ENCODE results near the gene CDKL2. TPM values are rescaled to one million over a fixed set of nuclear protein-coding genes. Genes with fewer than 3 reads are reported as not detected.
A peak's percentile ranks its signal among the peaks of the same experiment; 100 is the strongest.

The CDKL2 gene
- total and polyA plus RNA-seq, 2 of the 4 experiments (the other 2 are of a cell fraction) = 0.09 to 0.18 TPM

DNA sequence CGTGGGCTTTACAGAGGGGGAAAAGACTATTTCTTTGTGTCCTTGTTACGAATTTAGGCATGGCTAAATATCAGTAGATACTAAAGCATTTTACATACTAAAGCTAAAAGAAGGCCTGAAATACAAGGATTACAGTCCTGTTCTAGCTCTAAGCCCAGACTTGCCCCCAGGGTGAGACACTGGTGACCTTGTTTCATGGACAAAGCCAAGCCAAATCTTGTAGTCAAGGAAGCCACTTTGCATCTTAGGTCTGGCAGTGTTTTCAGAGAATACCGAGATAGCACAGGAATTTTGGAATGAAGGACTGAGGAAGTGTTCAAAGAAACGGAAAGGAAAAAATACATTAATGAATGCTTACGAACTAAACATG is 43.6 kb upstream of the CDKL2 start:
- WGBS, 2 experiments (ENCODE audit: extremely low coverage in 2 of 2, insufficient read length in 1 of 2) = 33% methylated on average over 1 of the region's 5 CpGs; no CpG with 5 or more reads in 1 of the 2 experiments
- BruUV-seq (replicated peaks) = no TSS peak

More for the DNA sequence above, 43.6 kb upstream of the CDKL2 start:
- Histone ChIP-seq H3K9me1 (ENCODE audit: insufficient read depth, low read length) (no peaks in the 10 kb centered on the region; the same call in 1 of the 2 replicates), H4K5ac (ENCODE audit: low read depth, low read length) (peak overlapping the region; percentile 95), H2BK5ac (ENCODE audit: low read depth, low read length, poor library complexity, severe bottlenecking) (peak overlapping the region; percentile 60), H3K18ac (ENCODE audit: low read depth, low read length) (peak overlapping the region; percentile 48; the same call in 1 of the 2 replicates), H3K4me2 (ENCODE audit: low read depth, low read length) (peak overlapping the region; percentile 80), H4K20me1 (ENCODE audit: insufficient read depth, low read length) (peaks cover 35% of the 10 kb centered on the region; the same call in 1 of the 2 replicates), H3K4ac (ENCODE audit: low read depth, low read length) (peak overlapping the region; percentile 52), H3K9me3 (ENCODE audit: control insufficient read depth, insufficient read depth, low read length) (no peaks in the 10 kb centered on the region), H4K8ac (ENCODE audit: low read depth in 2 of 2, low read length in 2 of 2) (peak overlapping the region; percentile 98), H3K79me1 (ENCODE audit: low read depth in 1 of 2, low read length in 2 of 2) (peaks cover 4 to 36% of the 10 kb centered on the region in 2 experiments; a peak in 3 of 4 replicates), H3K27ac (ENCODE audit: insufficient read depth, low read length) (peak overlapping the region; percentile 78), H3K4me3 (ENCODE audit: insufficient read depth, low read depth, low read length) (peak overlapping the region; percentile 93), H3K4me1 (ENCODE audit: control insufficient read depth, insufficient read depth, low read length) (peaks cover 4% of the 10 kb centered on the region), H3K56ac (ENCODE audit: extremely low read depth, insufficient read depth, low read length) (peak overlapping the region; percentile 88), H2AK5ac (ENCODE audit: low read depth, low read length) (peak overlapping the region; percentile 30), H3K27me3 (ENCODE audit: control insufficient read depth, insufficient read depth, low read length) (no peaks in the 10 kb centered on the region), H2AFZ (replicated peaks; ENCODE audit: low read length, poor library complexity) (peak overlapping the region; percentile 90), H4K91ac (ENCODE audit: insufficient read depth, low read depth, low read length) (peak overlapping the region; percentile 75), H3K9ac (ENCODE audit: low read depth, low read length) (peak overlapping the region; percentile 89), H2BK120ac (ENCODE audit: low read depth, low read length) (peak overlapping the region; percentile 13; the same call in 1 of the 2 replicates), H2BK20ac (ENCODE audit: low read depth, low read length) (no peak overlapping the region), H2AK9ac (replicated peaks; ENCODE audit: low read depth, low read length, poor library complexity) (no peak overlapping the region), H3K14ac (replicated peaks; ENCODE audit: low read depth, low read length) (peak overlapping the region; percentile 82), H3K23ac (ENCODE audit: low read depth, low read length) (peak overlapping the region; percentile 83), H3K36me3 (ENCODE audit: control insufficient read depth, insufficient read depth, low read length) (no peaks in the 10 kb centered on the region), H2BK15ac (ENCODE audit: low read depth, low read length) (peak overlapping the region; percentile 16; the same call in 1 of the 3 replicates)
- in situ Hi-C loops (cut with MboI; ENCODE audit: low sequenced_read_pairs) (no loop called here), intact Hi-C loops (cut with micrococcal nuclease) (loop anchor here (1.0 to 5.0 kb wide), 2 partner anchors 50 to 173 kb away; partner anchors contain the start of gene USO1), dilution Hi-C loops (cut with HindIII; ENCODE audit: low sequenced_read_pairs, unreplicated experiment) (no loop called here)
- TF ChIP-seq RCOR1 (IDR thresholded peaks at IDR 0.05; ENCODE audit: insufficient replicate concordance, low read length) (no peak), BHLHE40 (IDR thresholded peaks at IDR 0.05; ENCODE audit: low read depth, low read length) (no peak), CEBPB (IDR thresholded peaks at IDR 0.05; ENCODE audit: low read depth, low read length) (no peak), MAFK (IDR thresholded peaks at IDR 0.05; ENCODE audit: low read depth, low read length) (no peak), RFX5 (IDR thresholded peaks at IDR 0.05; ENCODE audit: low read depth, low read length) (no peak), POLR2A (IDR thresholded peaks at IDR 0.05; ENCODE audit: low read depth, low read length) (no peak), NFE2L2 (IDR thresholded peaks at IDR 0.05; ENCODE audit: low read depth, low read length) (no peak), MXI1 (IDR thresholded peaks at IDR 0.05; ENCODE audit: borderline replicate concordance, low read depth, low read length) (no peak), SMC3 (IDR thresholded peaks at IDR 0.05; ENCODE audit: low read depth, low read length) (no peak), RAD21 (IDR thresholded peaks at IDR 0.05; ENCODE audit: low read length) (no peak), CHD1 (IDR thresholded peaks at IDR 0.05; ENCODE audit: low read depth, low read length) (no peak), MAZ (IDR thresholded peaks at IDR 0.05; ENCODE audit: borderline replicate concordance, low read depth, low read length) (no peak), FOS (IDR thresholded peaks at IDR 0.05; ENCODE audit: low read depth, low read length) (no peak)
- TF ChIP-seq, protein P1, sequence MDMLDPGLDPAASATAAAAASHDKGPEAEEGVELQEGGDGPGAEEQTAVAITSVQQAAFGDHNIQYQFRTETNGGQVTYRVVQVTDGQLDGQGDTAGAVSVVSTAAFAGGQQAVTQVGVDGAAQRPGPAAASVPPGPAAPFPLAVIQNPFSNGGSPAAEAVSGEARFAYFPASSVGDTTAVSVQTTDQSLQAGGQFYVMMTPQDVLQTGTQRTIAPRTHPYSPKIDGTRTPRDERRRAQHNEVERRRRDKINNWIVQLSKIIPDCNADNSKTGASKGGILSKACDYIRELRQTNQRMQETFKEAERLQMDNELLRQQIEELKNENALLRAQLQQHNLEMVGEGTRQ (IDR thresholded peaks at IDR 0.05; ENCODE audit: low read depth, low read length) = no peak
- TF ChIP-seq, protein P2, sequence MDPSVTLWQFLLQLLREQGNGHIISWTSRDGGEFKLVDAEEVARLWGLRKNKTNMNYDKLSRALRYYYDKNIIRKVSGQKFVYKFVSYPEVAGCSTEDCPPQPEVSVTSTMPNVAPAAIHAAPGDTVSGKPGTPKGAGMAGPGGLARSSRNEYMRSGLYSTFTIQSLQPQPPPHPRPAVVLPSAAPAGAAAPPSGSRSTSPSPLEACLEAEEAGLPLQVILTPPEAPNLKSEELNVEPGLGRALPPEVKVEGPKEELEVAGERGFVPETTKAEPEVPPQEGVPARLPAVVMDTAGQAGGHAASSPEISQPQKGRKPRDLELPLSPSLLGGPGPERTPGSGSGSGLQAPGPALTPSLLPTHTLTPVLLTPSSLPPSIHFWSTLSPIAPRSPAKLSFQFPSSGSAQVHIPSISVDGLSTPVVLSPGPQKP (IDR thresholded peaks at IDR 0.05; ENCODE audit: borderline replicate concordance, low read depth, low read length) = no peak
- TF ChIP-seq, protein P3, sequence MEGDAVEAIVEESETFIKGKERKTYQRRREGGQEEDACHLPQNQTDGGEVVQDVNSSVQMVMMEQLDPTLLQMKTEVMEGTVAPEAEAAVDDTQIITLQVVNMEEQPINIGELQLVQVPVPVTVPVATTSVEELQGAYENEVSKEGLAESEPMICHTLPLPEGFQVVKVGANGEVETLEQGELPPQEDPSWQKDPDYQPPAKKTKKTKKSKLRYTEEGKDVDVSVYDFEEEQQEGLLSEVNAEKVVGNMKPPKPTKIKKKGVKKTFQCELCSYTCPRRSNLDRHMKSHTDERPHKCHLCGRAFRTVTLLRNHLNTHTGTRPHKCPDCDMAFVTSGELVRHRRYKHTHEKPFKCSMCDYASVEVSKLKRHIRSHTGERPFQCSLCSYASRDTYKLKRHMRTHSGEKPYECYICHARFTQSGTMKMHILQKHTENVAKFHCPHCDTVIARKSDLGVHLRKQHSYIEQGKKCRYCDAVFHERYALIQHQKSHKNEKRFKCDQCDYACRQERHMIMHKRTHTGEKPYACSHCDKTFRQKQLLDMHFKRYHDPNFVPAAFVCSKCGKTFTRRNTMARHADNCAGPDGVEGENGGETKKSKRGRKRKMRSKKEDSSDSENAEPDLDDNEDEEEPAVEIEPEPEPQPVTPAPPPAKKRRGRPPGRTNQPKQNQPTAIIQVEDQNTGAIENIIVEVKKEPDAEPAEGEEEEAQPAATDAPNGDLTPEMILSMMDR (conservative IDR thresholded peaks at IDR 0.05; ENCODE audit: low read depth, low read length) = no peak
- no peak for ATAC-seq (ENCODE audit: low read depth)
- no peak for DNase-seq
- ChIA-PET CTCF (interaction anchor here (1.4 kb wide), 1 partner anchor 20 kb away, joined by 3 read pairs; no protein-coding TSS in a partner anchor), POLR2A (ENCODE audit: unreplicated experiment) (interaction anchor here (0.8 kb wide), 1 partner anchor 50 kb away, joined by 5 read pairs; the partner anchor contains the start of gene USO1)

All from IMR-90 (cell line).